MM.1S (cell line): ENCODE data around the gene TMEM25.

Experiments
- DNase-seq: peaks from one replicate; pipeline ENCODE4 v3.0.0-alpha.2; 2015
- H2AFZ ChIP-seq: fragments of 300-600 bp; sonication (generic); 2 replicates; pipeline ENCODE4 v1.6.0; 2016; ENCODE audit warnings: antibody characterized with exemption, low read length
- H3F3A ChIP-seq: fragments of 300-600 bp; sonication (generic); 2 replicates; pipeline ENCODE4 v1.6.1; 2016; ENCODE audit warnings: mild to moderate bottlenecking, antibody characterized with exemption, low read length, moderate library complexity, mixed read lengths; ENCODE audit not compliant: insufficient read depth
- H3K27ac ChIP-seq: fragments of 300-600 bp; sonication (generic); 2 replicates; pipeline ENCODE4 v1.5.1; 2016; ENCODE audit warnings: mild to moderate bottlenecking, low read length
- H3K27me3 ChIP-seq: fragments of 300-600 bp; sonication (generic); replicated peaks from 2 replicates; pipeline ENCODE4 v1.6.0; 2016; ENCODE audit warnings: low read length; ENCODE audit not compliant: insufficient read depth
- H3K36me3 ChIP-seq: fragments of 300-600 bp; sonication (generic); replicated peaks from 2 replicates; pipeline ENCODE4 v1.6.1; 2016; ENCODE audit warnings: mild to moderate bottlenecking, low read length, mixed read lengths; ENCODE audit not compliant: insufficient read depth
- H3K4me1 ChIP-seq: fragments of 300-600 bp; sonication (generic); 2 replicates; pipeline ENCODE4 v1.6.1; 2016; ENCODE audit warnings: low read length, mixed read lengths
- H3K4me2 ChIP-seq: fragments of 300-600 bp; sonication (generic); 2 replicates; pipeline ENCODE4 v1.6.0; 2016; ENCODE audit warnings: low read depth, low read length
- H3K4me3 ChIP-seq: fragments of 300-600 bp; sonication (generic); 2 replicates; pipeline ENCODE4 v1.5.1; 2016; ENCODE audit warnings: low read length, mixed read lengths
- H3K79me2 ChIP-seq: fragments of 300-600 bp; sonication (generic); 2 replicates; pipeline ENCODE4 v1.6.1; 2016; ENCODE audit warnings: mixed run types, low read length, mixed read lengths
- H3K9ac ChIP-seq: fragments of 300-600 bp; sonication (generic); 2 replicates; pipeline ENCODE4 v1.6.1; 2016; ENCODE audit warnings: low read length, mixed read lengths
- H3K9me2 ChIP-seq: fragments of 300-600 bp; sonication (generic); replicated peaks from 2 replicates; pipeline ENCODE4 v1.6.1; 2016; ENCODE audit warnings: mild to moderate bottlenecking, low read length, mixed read lengths; ENCODE audit not compliant: insufficient read depth
- H3K9me3 ChIP-seq: fragments of 300-600 bp; sonication (generic); replicated peaks from 2 replicates; pipeline ENCODE4 v1.6.1; 2016; ENCODE audit warnings: mild to moderate bottlenecking, low read length, mixed read lengths; ENCODE audit not compliant: insufficient read depth
- H4K20me1 ChIP-seq: fragments of 300-600 bp; sonication (generic); 2 replicates; pipeline ENCODE4 v1.6.1; 2016; ENCODE audit warnings: mild to moderate bottlenecking, low read length, moderate library complexity, mixed read lengths; ENCODE audit not compliant: insufficient read depth
- CTCF ChIP-seq: fragments of 300-600 bp; sonication (generic); IDR thresholded peaks from 2 replicates; pipeline ENCODE4 v1.5.1; 2016; ENCODE audit warnings: antibody characterized with exemption, low read length, mixed read lengths
- EZH2 ChIP-seq: fragments of 300-600 bp; sonication (generic); optimal IDR thresholded peaks from 2 replicates; pipeline ENCODE3; 2017; ENCODE audit warnings: low read depth, mild to moderate bottlenecking, antibody characterized with exemption, low read length, mixed read lengths
- EZH2phosphoT487 ChIP-seq: fragments of 300-600 bp; sonication (generic); IDR thresholded peaks from 2 replicates; pipeline ENCODE4 v1.6.1; 2018; ENCODE audit warnings: antibody characterized with exemption, low read length

The TMEM25 gene

GRCh38 chr11:118488480-118489109, 42.4 kb upstream of the TMEM25 start:
- Histone ChIP-seq H3F3A (no peaks in the 10 kb centered on the region), H3K9ac (no peak overlapping the region), H3K4me1 (no peaks in the 10 kb centered on the region), H3K27ac (no peak overlapping the region), H3K4me2 (no peak overlapping the region), H3K9me2 (no peaks in the 10 kb centered on the region), H3K79me2 (no peaks in the 10 kb centered on the region), H3K4me3 (no peak overlapping the region), H4K20me1 (no peaks in the 10 kb centered on the region), H3K36me3 (peaks cover 20% of the 10 kb centered on the region), H2AFZ (no peak overlapping the region), H3K9me3 (no peaks in the 10 kb centered on the region), H3K27me3 (no peaks in the 10 kb centered on the region)
- TF ChIP-seq CTCF, result peak; percentile 84
- no peak for TF ChIP-seq EZH2phosphoT487
- no peak for TF ChIP-seq EZH2
- peak; percentile 70 for DNase-seq

- DNase-seq, result no peak
- no peaks in the 10 kb centered on the region for H3K9me3 ChIP-seq
- no peak overlapping the region for H3K4me2 ChIP-seq
- no peaks in the 10 kb centered on the region for H4K20me1 ChIP-seq
- no peak overlapping the region for H3K9ac ChIP-seq
- H2AFZ ChIP-seq, result no peak overlapping the region
- TF ChIP-seq CTCF (no peak), EZH2phosphoT487 (no peak), EZH2 (no peak)
- H3K27me3 ChIP-seq, result no peaks in the 10 kb centered on the region
- H3K4me3 ChIP-seq, result no peak overlapping the region
- H3F3A ChIP-seq, result no peaks in the 10 kb centered on the region
- no peak overlapping the region for H3K27ac ChIP-seq
- H3K4me1 ChIP-seq, result no peaks in the 10 kb centered on the region
- no peaks in the 10 kb centered on the region for H3K9me2 ChIP-seq
- peaks cover 24% of the 10 kb centered on the region for H3K36me3 ChIP-seq
- no peaks in the 10 kb centered on the region for H3K79me2 ChIP-seq
Measured at GRCh38 chr11:118491041-118491440, 40.0 kb upstream of the TMEM25 start.

- no peaks in the 10 kb centered on the region for H3K27me3 ChIP-seq
- H3K27ac ChIP-seq, result no peak overlapping the region
- H3K4me1 ChIP-seq, result no peaks in the 10 kb centered on the region
- no peaks in the 10 kb centered on the region for H3F3A ChIP-seq
- TF ChIP-seq EZH2phosphoT487 (no peak), CTCF (no peak)
- H2AFZ ChIP-seq, result no peak overlapping the region
- no peak overlapping the region for H3K4me3 ChIP-seq
- DNase-seq, result no peak
- no peaks in the 10 kb centered on the region for H3K9me3 ChIP-seq
- no peaks in the 10 kb centered on the region for H3K9me2 ChIP-seq
- no peak overlapping the region for H3K9ac ChIP-seq
- peaks cover 33% of the 10 kb centered on the region for H3K36me3 ChIP-seq
- no peak overlapping the region for H3K4me2 ChIP-seq
- H4K20me1 ChIP-seq, result no peaks in the 10 kb centered on the region
- H3K79me2 ChIP-seq, result no peaks in the 10 kb centered on the region
Measured at GRCh38 chr11:118497831-118498230, 33.2 kb upstream of the TMEM25 start.
